Activated T-helper 1 cell treated with anti-CD3 and anti-CD28 coated beads, Interleukin-12 subunit alpha, Interleukin-12 subunit beta, Interleukin-2, Interleukin-4 antibody, amounts not matched to agents 30 ng/mL and 10 ng/mL and 1 ng/mL, durations not matched to agents 14 hours and 24 hours and 36 hours (primary cell): ENCODE measurements around the gene AKAP7. TPM values are rescaled to one million over a fixed set of nuclear protein-coding genes. Genes with fewer than 3 reads are reported as not detected.
"Not testable (repeated sequence)": the region's sequence is repeated elsewhere in the genome, so short reads cannot be mapped to it uniquely, and the experiment has no call there.

Source experiments
- DNase-seq: peaks from one replicate; pipeline ENCODE4 v3.0.0; 2021; ENCODE audit warnings: low spot score
- H3K27ac Mint-ChIP-seq: one replicate; pipeline ENCODE4 v1.8.0; 2021; ENCODE audit warnings: mild to moderate bottlenecking, mixed read lengths
- H3K27me3 Mint-ChIP-seq: one replicate; pipeline ENCODE4 v1.8.0; 2022; ENCODE audit warnings: mild to moderate bottlenecking, moderate library complexity, mixed read lengths; ENCODE audit not compliant: insufficient read depth
- H3K36me3 Mint-ChIP-seq: one replicate; pipeline ENCODE4 v1.8.0; 2021; ENCODE audit warnings: low read depth, mixed read lengths
- H3K4me1 Mint-ChIP-seq: one replicate; pipeline ENCODE4 v1.8.0; 2021; ENCODE audit warnings: low read depth, mixed read lengths
- H3K4me3 Mint-ChIP-seq: one replicate; pipeline ENCODE4 v1.8.0; 2021; ENCODE audit warnings: mild to moderate bottlenecking, moderate library complexity, mixed read lengths
- H3K9me3 Mint-ChIP-seq: one replicate; pipeline ENCODE4 v1.8.0; 2021; ENCODE audit warnings: mixed read lengths
- intact Hi-C: fragments of 100-400 bp; cut with micrococcal nuclease; formaldehyde crosslinking; loops from one replicate; pipeline ENCODE4 v1.15.1; 2024
- total RNA-seq: library from RNA; stranded (reverse); gene quantifications from 2 replicates; pipeline ENCODE4 v1.2.3, GENCODE V29; 2022

AKAP7 gene
- total RNA-seq, 1 donor from 2014 or later: 3.4 TPM

GRCh38 chr6:131251590-131252199 lies 116.4 kb downstream of the AKAP7 start:
- H3K27me3 Mint-ChIP-seq: no peaks in the 10 kb centered on the region
- H3K27ac Mint-ChIP-seq: no peak overlapping the region
- no peaks in the 10 kb centered on the region for H3K9me3 Mint-ChIP-seq
- no peak overlapping the region for H3K4me3 Mint-ChIP-seq
- intact Hi-C loops: no loop called here
- H3K36me3 Mint-ChIP-seq: peaks cover 5% of the 10 kb centered on the region
- no peak for DNase-seq
- H3K4me1 Mint-ChIP-seq: peaks cover 18% of the 10 kb centered on the region

GRCh38 chr6:131255434-131255833 lies 120.2 kb downstream of the AKAP7 start:
- intact Hi-C loops: no loop called here
- H3K27ac Mint-ChIP-seq: no peak overlapping the region
- peaks cover 10% of the 10 kb centered on the region for H3K4me1 Mint-ChIP-seq
- peaks cover 2% of the 10 kb centered on the region for H3K9me3 Mint-ChIP-seq
- peaks cover 11% of the 10 kb centered on the region for H3K36me3 Mint-ChIP-seq
- H3K27me3 Mint-ChIP-seq: no peaks in the 10 kb centered on the region
- no peak for DNase-seq
- H3K4me3 Mint-ChIP-seq: no peak overlapping the region

GRCh38 chr6:131255911-131256310 lies 120.6 kb downstream of the AKAP7 start:
- DNase-seq: no peak
- peaks cover 12% of the 10 kb centered on the region for H3K36me3 Mint-ChIP-seq
- H3K4me3 Mint-ChIP-seq: no peak overlapping the region
- H3K27me3 Mint-ChIP-seq: no peaks in the 10 kb centered on the region
- peaks cover 3% of the 10 kb centered on the region for H3K9me3 Mint-ChIP-seq
- intact Hi-C loops: no loop called here
- peaks cover 6% of the 10 kb centered on the region for H3K4me1 Mint-ChIP-seq
- H3K27ac Mint-ChIP-seq: no peak overlapping the region

- Mint-ChIP-seq H3K36me3 (peaks cover 15% of the 10 kb centered on the region), H3K4me3 (no peak overlapping the region), H3K27me3 (no peaks in the 10 kb centered on the region), H3K9me3 (peaks cover 7% of the 10 kb centered on the region), H3K4me1 (peaks cover 5% of the 10 kb centered on the region), H3K27ac (no peak overlapping the region)
- intact Hi-C loops: no loop called here
- no peak for DNase-seq
Observed at GRCh38 chr6:131257104-131257503, 121.8 kb downstream of the AKAP7 start.

GRCh38 chr6:131258010-131258652 lies 122.9 kb downstream of the AKAP7 start:
- DNase-seq: no peak
- H3K9me3 Mint-ChIP-seq: peaks cover 7% of the 10 kb centered on the region
- H3K4me3 Mint-ChIP-seq: no peak overlapping the region
- H3K27me3 Mint-ChIP-seq: no peaks in the 10 kb centered on the region
- intact Hi-C loops: no loop called here
- H3K4me1 Mint-ChIP-seq: peaks cover 5% of the 10 kb centered on the region
- no peak overlapping the region for H3K27ac Mint-ChIP-seq
- H3K36me3 Mint-ChIP-seq: peaks cover 17% of the 10 kb centered on the region

- intact Hi-C loops: no loop called here
- peaks cover 5% of the 10 kb centered on the region for H3K4me1 Mint-ChIP-seq
Observed at GRCh38 chr6:131258816-131259476, 123.7 kb downstream of the AKAP7 start.

GRCh38 chr6:131260960-131261359 lies 125.7 kb downstream of the AKAP7 start:
- Mint-ChIP-seq H3K36me3 (peaks cover 17% of the 10 kb centered on the region), H3K9me3 (peaks cover 11% of the 10 kb centered on the region)
- H3K4me1 Mint-ChIP-seq, H3K27me3 Mint-ChIP-seq, H3K4me3 Mint-ChIP-seq, DNase-seq, intact Hi-C loops, H3K27ac Mint-ChIP-seq: not testable (repeated sequence)

More at GRCh38 chr6:131258816-131259476, 123.7 kb downstream of the AKAP7 start:
- Mint-ChIP-seq H3K9me3 (peaks cover 7% of the 10 kb centered on the region), H3K27ac (no peak overlapping the region), H3K36me3 (peaks cover 17% of the 10 kb centered on the region), H3K4me3 (no peak overlapping the region), H3K27me3 (no peaks in the 10 kb centered on the region)
- no peak for DNase-seq

GRCh38 chr6:131262060-131262459 lies 126.8 kb downstream of the AKAP7 start:
- no peak for DNase-seq
- Mint-ChIP-seq H3K9me3 (peaks cover 11% of the 10 kb centered on the region), H3K4me3 (no peak overlapping the region), H3K27me3 (no peaks in the 10 kb centered on the region), H3K4me1 (no peaks in the 10 kb centered on the region), H3K27ac (no peak overlapping the region), H3K36me3 (peaks cover 21% of the 10 kb centered on the region)
- intact Hi-C loops: no loop called here

GRCh38 chr6:131265939-131266338 lies 130.7 kb downstream of the AKAP7 start:
- Mint-ChIP-seq H3K4me1 (no peaks in the 10 kb centered on the region), H3K9me3 (peaks cover 13% of the 10 kb centered on the region), H3K36me3 (peaks cover 17% of the 10 kb centered on the region), H3K27ac (no peak overlapping the region), H3K27me3 (no peaks in the 10 kb centered on the region), H3K4me3 (no peak overlapping the region)
- DNase-seq: no peak
- intact Hi-C loops: no loop called here

- no peak overlapping the region for H3K27ac Mint-ChIP-seq
- no peak overlapping the region for H3K4me3 Mint-ChIP-seq
- intact Hi-C loops: no loop called here
- no peaks in the 10 kb centered on the region for H3K4me1 Mint-ChIP-seq
- peaks cover 18% of the 10 kb centered on the region for H3K9me3 Mint-ChIP-seq
- no peaks in the 10 kb centered on the region for H3K27me3 Mint-ChIP-seq
- peaks cover 17% of the 10 kb centered on the region for H3K36me3 Mint-ChIP-seq
- no peak for DNase-seq
Observed at GRCh38 chr6:131268303-131268702, 133.0 kb downstream of the AKAP7 start.

- DNase-seq: no peak
- peaks cover 15% of the 10 kb centered on the region for H3K9me3 Mint-ChIP-seq
- intact Hi-C loops: loop anchor here (1.0 kb wide), 1 partner anchor 150 kb away; no protein-coding TSS in a partner anchor
- H3K4me3 Mint-ChIP-seq: no peak overlapping the region
- H3K4me1 Mint-ChIP-seq: no peaks in the 10 kb centered on the region
- H3K27ac Mint-ChIP-seq: no peak overlapping the region
- peaks cover 15% of the 10 kb centered on the region for H3K36me3 Mint-ChIP-seq
- H3K27me3 Mint-ChIP-seq: no peaks in the 10 kb centered on the region
Observed at GRCh38 chr6:131269565-131270391, 134.5 kb downstream of the AKAP7 start.

GRCh38 chr6:131270534-131270933 lies 135.3 kb downstream of the AKAP7 start:
- intact Hi-C loops: loop anchor here (1.0 kb wide), 1 partner anchor 149 kb away; no protein-coding TSS in a partner anchor
- no peak overlapping the region for H3K4me3 Mint-ChIP-seq
- H3K4me1 Mint-ChIP-seq: no peaks in the 10 kb centered on the region
- H3K27ac Mint-ChIP-seq: no peak overlapping the region
- no peaks in the 10 kb centered on the region for H3K27me3 Mint-ChIP-seq
- H3K9me3 Mint-ChIP-seq: peaks cover 15% of the 10 kb centered on the region
- peaks cover 16% of the 10 kb centered on the region for H3K36me3 Mint-ChIP-seq
- no peak for DNase-seq
